HG03520 (cell line): ENCODE results near the gene COG1.
"Not testable (repeated sequence)": the region's sequence is repeated elsewhere in the genome, so short reads cannot be mapped to it uniquely, and the experiment has no call there.

Experiments
- ATAC-seq: cut with Tn5 transposase; IDR thresholded peaks from one replicate; pipeline ENCODE4 v1.9.1; 2021; ENCODE audit warnings: mild to moderate bottlenecking, moderate library complexity; ENCODE audit not compliant: unreplicated experiment

The COG1 gene

GRCh38 chr17:73192894-73193701 is at the start of gene COG1:
TSS of gene COG1 (plus strand) at chr17:73193055. CDS start at chr17:73193070, 15 bp downstream.
- ATAC-seq: peak; percentile 64

- ATAC-seq: not testable (repeated sequence)
Measured at GRCh38 chr17:73144209-73144608, 48.6 kb upstream of the COG1 start.

- no peak for ATAC-seq
Measured at GRCh38 chr17:73145641-73146040, 47.2 kb upstream of the COG1 start.

- not testable (repeated sequence) for ATAC-seq
Measured at GRCh38 chr17:73147791-73148190, 45.1 kb upstream of the COG1 start.

- no peak for ATAC-seq
Measured at GRCh38 chr17:73148540-73149334, 44.1 kb upstream of the COG1 start.

- not testable (repeated sequence) for ATAC-seq
Measured at GRCh38 chr17:73150622-73151300, 42.1 kb upstream of the COG1 start.

- ATAC-seq: no peak
Measured at GRCh38 chr17:73151916-73152632, 40.8 kb upstream of the COG1 start.

- no peak for ATAC-seq
Measured at GRCh38 chr17:73155410-73156165, 37.3 kb upstream of the COG1 start.

GRCh38 chr17:73156166-73156840 is 36.6 kb upstream of the COG1 start:
- peak; percentile 78 for ATAC-seq

GRCh38 chr17:73156887-73157520 is 35.9 kb upstream of the COG1 start:
- ATAC-seq: no peak

GRCh38 chr17:73157521-73157890 is 35.3 kb upstream of the COG1 start:
- no peak for ATAC-seq

GRCh38 chr17:73158133-73158532 is 34.7 kb upstream of the COG1 start:
- ATAC-seq: no peak

GRCh38 chr17:73160980-73161630 is 31.8 kb upstream of the COG1 start:
- ATAC-seq: no peak

GRCh38 chr17:73163043-73163442 is 29.8 kb upstream of the COG1 start:
- no peak for ATAC-seq

GRCh38 chr17:73165616-73166404 is 27.0 kb upstream of the COG1 start:
- no peak for ATAC-seq

- ATAC-seq: no peak
Measured at GRCh38 chr17:73166731-73167581, 25.9 kb upstream of the COG1 start.

- ATAC-seq: no peak
Measured at GRCh38 chr17:73168667-73169066, 24.2 kb upstream of the COG1 start.
